Pulmonary artery endothelial cell (primary cell): Measurements from ENCODE around the gene DRAP1. TPM values are rescaled to one million over a fixed set of nuclear protein-coding genes. Genes with fewer than 3 reads are reported as not detected.
"Not testable (repeated sequence)": the region's sequence is repeated elsewhere in the genome, so short reads cannot be mapped to it uniquely, and the experiment has no call there.

ENCODE experiments used
- DNase-seq: peaks from one replicate; pipeline ENCODE4 v3.0.0-alpha.2; 2011; ENCODE audit warnings: low read depth, low spot score
- total RNA-seq: library from RNA; depleted of rRNA; stranded (reverse); fragments of >200 nt; gene quantifications from 2 replicates; pipeline ENCODE4 v1.2.3, GENCODE V29; 2014

The DRAP1 gene
- total RNA-seq, 1 donor from 2014 or later, result 187 TPM

DNA sequence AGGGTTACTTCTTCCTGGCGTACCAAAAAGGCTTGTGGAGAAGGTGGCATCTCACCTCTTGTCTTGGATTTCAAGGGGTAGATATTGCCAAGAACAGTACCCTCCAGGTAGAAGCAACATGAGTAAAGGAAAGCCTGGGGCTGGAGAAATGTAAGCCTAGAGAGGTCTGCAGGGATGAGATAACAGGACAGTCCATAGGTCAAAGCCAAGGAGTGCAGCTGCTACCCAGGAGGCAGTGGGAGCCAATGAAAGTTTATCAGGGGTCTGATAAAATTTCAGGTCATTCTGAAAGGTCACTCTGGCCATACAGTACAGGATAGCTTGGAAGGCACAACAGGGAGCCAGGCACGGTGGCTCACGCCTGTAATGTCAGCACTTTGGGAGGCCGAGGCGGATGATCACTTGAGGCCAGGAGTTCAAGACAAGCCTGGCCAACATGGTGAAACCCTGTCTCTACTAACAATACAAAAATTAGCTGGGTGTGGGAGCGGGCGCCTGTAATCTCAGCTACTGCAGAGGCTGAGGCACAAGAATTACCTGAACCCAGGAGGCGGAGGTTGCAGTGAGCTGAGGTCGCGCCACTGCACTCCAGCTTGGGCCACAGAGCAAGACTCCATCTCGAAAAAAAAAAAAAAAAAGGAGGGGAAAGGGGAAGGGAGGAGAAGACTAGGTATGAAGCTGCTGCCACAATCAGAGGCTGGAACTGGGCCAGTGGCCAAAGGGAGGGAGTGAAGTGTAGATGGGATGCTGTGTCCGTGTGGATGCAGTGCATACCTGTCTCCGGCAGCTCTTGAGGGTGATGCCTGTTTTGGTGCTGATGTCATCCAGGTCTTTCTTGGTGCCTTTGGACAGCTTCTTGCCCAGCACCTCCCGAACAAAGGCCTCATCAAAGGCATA, 32.2 kb upstream of the DRAP1 start:
- DNase-seq, result no peak

DNA sequence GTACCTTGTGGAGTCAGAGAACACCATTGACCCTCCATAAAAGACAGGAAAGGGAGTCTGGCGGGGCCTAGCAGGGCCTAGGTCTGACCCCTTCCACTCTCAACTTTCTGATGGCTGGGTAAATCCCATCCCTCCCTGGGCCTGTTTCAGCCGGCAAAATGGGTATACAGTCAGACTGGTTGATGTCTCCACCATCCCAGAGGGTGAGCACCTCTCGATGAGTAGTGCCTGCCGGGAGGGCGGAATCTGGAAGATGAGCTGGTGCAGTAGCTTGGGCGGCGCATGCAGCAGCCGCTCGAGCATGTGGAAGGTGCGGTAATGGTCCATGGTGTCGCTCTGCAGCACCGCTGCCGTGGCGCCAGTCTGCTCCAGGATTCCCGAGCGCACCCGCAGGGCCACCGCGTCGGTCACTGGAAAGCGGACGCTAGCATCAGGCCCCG, 31.5 kb upstream of the DRAP1 start:
- DNase-seq, result no peak

GRCh38 chr11:65888163-65888814, 30.9 kb upstream of the DRAP1 start, which contains the start of gene FIBP:
FIBP (minus strand) TSS chr11:65888471; CDS start chr11:65888418, 53 bp downstream.
- DNase-seq, result peak; percentile 91

DNA sequence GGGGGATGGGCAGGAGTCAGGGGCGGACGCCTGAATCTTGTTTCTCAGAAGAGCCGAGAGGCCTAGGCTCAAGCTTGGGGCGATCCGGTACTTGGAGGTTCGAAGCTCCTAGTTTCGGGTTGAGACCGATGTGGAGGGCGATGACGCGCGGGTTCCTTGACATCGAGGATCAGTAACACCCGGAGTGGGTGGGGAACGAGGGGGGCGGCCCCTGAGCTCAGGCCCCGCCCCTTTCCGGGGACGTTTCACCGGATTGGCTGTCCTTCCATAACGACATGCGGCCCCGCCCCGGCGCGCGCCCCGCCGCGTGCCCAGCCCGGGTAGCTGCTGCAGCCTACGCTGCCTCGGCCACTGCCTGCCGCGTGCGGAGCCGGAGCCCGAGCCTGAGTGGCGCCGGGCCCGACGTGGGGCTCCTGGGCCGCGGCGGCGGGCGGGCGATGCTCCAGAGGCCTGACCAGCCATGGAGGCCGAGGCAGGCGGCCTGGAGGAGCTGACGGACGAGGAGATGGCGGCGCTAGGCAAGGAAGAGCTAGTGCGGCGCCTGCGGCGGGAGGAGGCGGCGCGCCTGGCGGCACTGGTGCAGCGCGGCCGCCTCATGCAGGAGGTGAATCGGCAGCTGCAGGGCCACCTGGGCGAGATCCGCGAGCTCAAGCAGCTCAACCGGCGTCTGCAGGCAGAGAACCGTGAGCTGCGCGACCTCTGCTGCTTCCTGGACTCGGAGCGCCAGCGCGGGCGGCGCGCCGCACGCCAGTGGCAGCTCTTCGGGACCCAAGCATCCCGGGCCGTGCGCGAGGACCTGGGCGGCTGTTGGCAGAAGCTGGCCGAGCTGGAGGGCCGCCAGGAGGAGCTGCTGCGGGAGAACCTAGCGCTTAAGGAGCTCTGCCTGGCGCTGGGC, 28.7 kb upstream of the DRAP1 start, which contains the start of gene CCDC85B:
CCDC85B (plus strand) TSS at position 350 of the 895 bp plus-strand sequence; CDS start at position 461, 111 bp downstream.
- DNase-seq, result peak; percentile 78

DNA sequence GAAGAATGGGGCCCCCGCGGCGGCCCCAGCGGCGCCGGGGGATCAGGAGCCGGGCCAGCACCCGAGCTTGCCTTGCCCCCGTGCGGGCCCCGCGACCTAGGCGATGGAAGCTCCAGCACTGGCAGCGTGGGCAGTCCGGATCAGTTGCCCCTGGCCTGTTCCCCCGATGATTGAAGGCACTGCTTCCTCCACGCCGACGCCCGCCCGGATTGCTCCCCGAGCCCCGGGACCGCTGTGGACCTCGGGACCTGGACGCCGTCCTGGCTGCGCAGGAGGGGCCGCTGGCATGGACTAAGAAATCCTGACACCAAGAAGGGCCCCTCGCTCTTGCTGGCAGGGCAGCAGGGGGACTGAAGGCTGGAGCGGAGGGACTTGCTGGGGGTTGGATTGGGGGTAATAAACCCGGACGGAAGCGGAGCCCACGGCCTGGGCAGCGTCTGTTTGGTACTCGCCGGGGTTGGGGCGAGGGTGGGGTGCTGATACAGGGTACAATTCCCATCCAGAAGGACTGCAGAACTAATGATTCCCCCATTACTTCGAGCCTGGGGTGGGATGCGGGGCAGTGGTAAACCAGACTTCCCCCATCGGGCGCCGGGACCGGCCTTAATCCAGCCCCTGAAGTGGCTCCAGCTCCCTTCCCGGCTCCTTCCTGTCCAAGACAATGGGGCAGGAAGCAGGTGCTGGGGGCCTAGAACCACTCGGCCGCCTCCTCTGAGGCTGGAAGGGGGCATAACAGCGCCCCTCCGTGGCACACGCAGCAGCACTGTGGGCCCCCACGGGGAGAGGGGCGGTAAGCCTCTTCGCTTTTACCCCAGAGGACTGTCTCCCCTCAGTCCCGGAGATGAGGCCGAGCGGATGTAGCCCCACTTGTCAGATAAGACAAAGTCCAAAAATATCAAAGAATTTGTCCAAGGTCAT, 27.7 kb upstream of the DRAP1 start:
- DNase-seq, result peak; percentile 76

- DNase-seq, result not testable (repeated sequence)
These were observed 27.1 kb upstream of the DRAP1 start for GRCh38 chr11:65892137-65892540.

DNA sequence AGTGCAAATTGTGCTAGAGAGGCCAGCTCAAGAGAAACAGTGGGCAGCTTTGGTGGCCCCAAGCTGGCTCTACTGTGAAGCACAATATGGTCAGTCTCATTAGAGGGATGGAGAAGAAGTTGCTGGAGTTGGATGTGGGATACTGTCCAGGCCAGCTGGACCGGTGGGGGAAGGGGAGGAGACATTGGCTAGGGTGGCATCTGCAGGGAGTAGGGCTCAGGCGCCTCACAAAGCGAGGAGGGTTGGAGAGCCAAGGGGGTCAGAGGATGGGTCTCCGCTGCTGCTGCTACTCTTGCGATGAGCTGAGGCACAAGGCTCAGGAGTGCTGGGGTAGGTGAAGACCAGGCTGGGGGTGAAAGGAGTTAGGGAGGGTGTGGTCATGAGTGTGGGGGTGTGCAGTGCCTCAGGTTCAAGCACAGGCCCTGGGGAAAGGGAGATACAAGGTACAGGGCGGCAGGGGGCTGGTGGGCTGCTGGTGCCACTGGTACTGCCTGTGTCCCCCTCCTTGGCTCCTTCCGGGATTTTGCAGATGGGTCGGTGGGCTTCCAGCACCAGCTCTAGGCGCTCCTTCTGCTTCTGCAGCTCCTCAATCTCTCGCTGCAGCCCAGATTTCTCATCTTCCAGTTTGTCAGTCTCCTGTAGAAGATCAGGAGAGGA, 26.4 kb upstream of the DRAP1 start:
- no peak for DNase-seq

- no peak for DNase-seq
These were observed 25.1 kb upstream of the DRAP1 start for GRCh38 chr11:65894034-65894591.

DNA sequence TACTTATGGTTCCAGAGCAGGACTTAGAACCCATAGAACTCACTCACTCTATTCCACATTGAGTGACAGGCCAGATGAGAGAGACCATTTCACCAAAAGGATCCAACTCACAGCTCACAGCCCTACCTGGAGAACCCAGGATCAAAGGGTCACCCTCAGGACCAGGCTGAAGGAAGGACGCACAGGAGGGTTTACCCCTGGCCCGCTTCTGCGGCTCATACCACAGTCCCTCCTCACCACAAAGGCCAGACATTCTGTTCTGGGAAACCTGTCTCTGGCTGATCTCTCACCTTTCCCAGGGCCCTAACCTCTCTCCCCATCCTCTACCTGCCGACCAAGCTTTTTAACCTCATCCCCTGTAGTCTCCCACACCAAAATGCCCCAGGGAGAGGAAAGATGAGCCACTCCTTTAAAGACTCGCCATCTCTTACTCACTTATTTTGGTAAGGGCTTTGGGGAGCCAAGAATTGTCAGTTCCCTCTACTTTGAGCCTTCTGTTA, 23.7 kb upstream of the DRAP1 start:
- no peak for DNase-seq

- DNase-seq, result no peak
These were observed 22.9 kb upstream of the DRAP1 start for GRCh38 chr11:65896034-65896999.

DNA sequence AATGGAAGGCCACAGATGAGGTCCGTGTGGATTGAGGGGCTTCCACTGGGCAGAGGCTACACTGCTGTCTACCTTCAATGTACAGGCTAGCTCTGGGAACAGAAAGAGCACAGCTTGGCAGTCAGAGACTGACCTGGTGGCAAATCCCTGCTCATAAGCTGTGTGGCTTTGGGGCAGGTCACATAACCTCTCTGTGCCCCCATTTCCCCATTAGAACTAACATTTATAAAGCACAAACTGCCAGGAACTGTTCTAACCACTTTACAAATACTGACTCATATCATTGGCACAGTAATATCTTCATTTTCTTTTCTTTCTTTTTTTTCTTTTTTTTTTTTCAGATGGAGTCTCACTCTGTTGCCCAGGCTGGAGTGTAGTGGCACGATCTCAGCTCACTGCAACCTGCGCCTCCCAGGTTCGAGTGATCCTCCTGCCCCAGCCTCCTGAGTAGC, 22.2 kb upstream of the DRAP1 start:
- no peak for DNase-seq

DNA sequence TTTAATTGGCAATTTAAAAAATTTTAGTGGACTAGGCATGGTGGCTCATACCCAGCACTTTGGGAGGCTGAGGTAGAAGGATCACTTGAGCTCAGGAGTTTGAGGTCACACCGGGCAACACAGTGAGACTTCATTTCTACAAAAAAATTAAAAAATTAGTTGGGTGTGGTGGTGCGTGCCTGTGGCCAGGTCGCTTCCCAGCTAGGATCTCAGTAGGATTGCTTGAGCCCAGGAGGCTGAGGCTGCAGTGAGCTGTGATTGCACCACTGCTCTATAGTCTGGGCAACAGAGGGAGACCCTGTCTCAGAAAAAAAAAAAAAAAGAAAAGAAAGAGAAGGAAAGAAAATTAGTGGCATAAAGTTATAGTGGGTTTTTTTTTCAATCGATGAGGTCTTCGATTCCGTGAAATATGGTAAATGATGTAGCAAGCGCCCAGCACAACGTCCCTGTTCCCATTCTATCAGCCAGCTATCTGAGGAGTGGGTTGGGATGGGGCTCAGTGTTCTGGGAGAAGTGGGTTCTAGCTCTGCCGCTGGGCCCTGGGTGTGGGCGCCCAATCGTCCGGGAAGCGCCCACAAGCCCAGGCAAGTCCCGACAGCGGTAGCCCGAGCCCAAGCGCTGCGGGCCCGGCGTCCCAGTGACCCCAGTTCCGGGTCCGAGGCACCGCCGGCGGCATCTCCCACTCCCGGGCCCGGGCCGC, 20.4 kb upstream of the DRAP1 start:
- no peak for DNase-seq

- DNase-seq, result no peak
These were observed 19.7 kb upstream of the DRAP1 start for GRCh38 chr11:65899356-65900124.

GRCh38 chr11:65900125-65900898, 18.9 kb upstream of the DRAP1 start, which contains the start of gene FOSL1:
FOSL1 (minus strand) TSS chr11:65900388; CDS start chr11:65900339, 49 bp downstream.
- peak; percentile 84 for DNase-seq

DNA sequence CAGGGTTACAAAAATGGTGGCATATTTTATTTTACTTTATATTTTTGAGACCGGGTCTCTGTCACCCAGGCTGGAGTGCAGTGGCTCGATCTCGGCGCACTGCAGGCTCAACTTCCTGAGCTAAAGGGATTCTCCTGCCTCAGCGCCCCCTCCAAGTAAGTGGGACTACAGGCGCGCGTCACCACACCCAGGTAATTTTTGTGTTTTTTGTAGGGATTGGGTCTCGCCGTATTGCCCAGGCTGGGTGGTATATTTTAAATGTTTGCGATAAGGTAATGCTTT, 18.4 kb upstream of the DRAP1 start:
- no peak for DNase-seq

GRCh38 chr11:65903068-65903481, 16.2 kb upstream of the DRAP1 start:
- DNase-seq, result no peak
